Heart left ventricle (tissue), 16 donors: ENCODE measurements around the gene DUSP19. TPM values are rescaled to one million over a fixed set of nuclear protein-coding genes. Genes with fewer than 3 reads are reported as not detected.

Source experiments
- ATAC-seq, 4 donors: fragments of 200-7000 bp; cut with Tn5 transposase; one replicate each; pipeline ENCODE4 v1.9.1; 2020 to 2022; ENCODE audit warnings: moderate library complexity in 4 of 4, mild to moderate bottlenecking in 3 of 4, moderate number of reproducible peaks in 1 of 4
- DNase-seq, 5 donors: peaks; one replicate each; pipeline ENCODE4 v3.0.0-alpha.2; 2020
- H3K27ac ChIP-seq, 12 donors: fragments of 200-600 bp; sonication (generic) in 4 of 12; one replicate each; pipeline versions ENCODE4 v1.5.0 to v1.8.0; 2016 to 2022; ENCODE audit warnings: mild to moderate bottlenecking in 2 of 12
- H3K27me3 ChIP-seq, 9 donors: fragments of 200-600 bp; sonication (generic) in 2 of 9; one replicate each; pipeline versions ENCODE4 v1.5.1 to v1.8.0; 2016 to 2022; ENCODE audit warnings: mild to moderate bottlenecking in 3 of 9
- H3K36me3 ChIP-seq, 9 donors: fragments of 200-600 bp; sonication (generic) in 2 of 9; one replicate each; pipeline versions ENCODE4 v1.5.0 to v1.8.0; 2018 to 2022; ENCODE audit warnings: mild to moderate bottlenecking in 2 of 9
- H3K4me1 ChIP-seq, 12 donors: fragments of 200-600 bp; sonication (generic) in 4 of 12; one replicate each; pipeline versions ENCODE4 v1.5.0 to v1.8.0; 2016 to 2022; ENCODE audit warnings: mild to moderate bottlenecking in 3 of 12
- H3K4me3 ChIP-seq, 12 donors: fragments of 200-600 bp; sonication (generic) in 4 of 12; one replicate each; pipeline versions ENCODE4 v1.5.0 to v1.8.0; 2017 to 2022; ENCODE audit warnings: mild to moderate bottlenecking in 9 of 12, moderate library complexity in 4 of 12
- H3K9me3 ChIP-seq, 12 donors: fragments of 200-600 bp; sonication (generic) in 4 of 12; one replicate each; pipeline versions ENCODE4 v1.5.0 to v1.8.0; 2016 to 2022; ENCODE audit warnings: mild to moderate bottlenecking in 1 of 12
- POLR2A ChIP-seq, 2 donors: fragments of 450-650 bp; IDR thresholded peaks; one replicate each; pipeline ENCODE4 v1.6.1; 2017; ENCODE audit warnings: antibody characterized with exemption in 2 of 2, mild to moderate bottlenecking in 2 of 2, moderate library complexity in 2 of 2
- WGBS, 4 donors: extraction: QIAGEN DNeasy Blood & Tissue Kit in 2 of 4; methylation state at CpG; one replicate each; pipeline versions ENCODE4 v1.1.5 to v1.1.7; 2013 to 2018; 5-methylcytosine and 5-hydroxymethylcytosine counted together
- intact Hi-C, 10 donors: fragments of 100-400 bp; cut with DNase I; formaldehyde crosslinking; loops; one replicate each; pipeline versions ENCODE4 v1.11.1 to v1.14.2; 2022
- polyA plus RNA-seq, 2 donors: library from polyadenylated mRNA; stranded (reverse); fragments of 200-250 nt; gene quantifications; one replicate each; pipeline ENCODE4 v1.2.3, GENCODE V29; 2013
- total RNA-seq, 9 donors: library from RNA; depleted of rRNA in 2 of 9; stranded (reverse); fragments of >200 nt in 2 of 9; fragmentation: NEBNext Ultra II Directional in 3 of 9; extraction: Animal tissue kit (Norgen Biotek cat#: 25700) in 3 of 9; gene quantifications; one replicate each; pipeline versions ENCODE4 v1.1.0 to v1.2.4, GENCODE V29; 2016 to 2023
- TF ChIP-seq, protein P1 (sequence below), 12 donors: fragments of 200-600 bp; sonication (generic) in 4 of 12; IDR thresholded peaks; one replicate each; pipeline versions ENCODE4 v1.5.0 to v1.8.0; 2018 to 2022; ENCODE audit warnings: antibody characterized with exemption in 12 of 12, mild to moderate bottlenecking in 5 of 12
- donor health status: ischemic (EF 13 %, LVEDD 7.1; RV severe dilation, severe dysfunction).
- donor health status: healthy with polysubstance abuse.
- donor health status: DM: no; HTN: yes; CAD: no.
- donor health status: DM: no; HTN: no; CAD: no.
- donor health status: ischemic (EF 25% LVEDD 6.9; RV normal size, moderate dysfunction).
- donor health status: ischemic (EF 25% LVEDD 5.7; RV mildly dilated, moderate dysfunction).
- donor health status: healthy.
- donor health status: DM: yes; HTN: yes; CAD: no.
- donor health status: ischemic (EF 35%, LVEDD 5.7; RV mildly dilated, moderate dysfunction).
- donor health status: nonischemic (EF 11% LVEDD 7.7; RV severe dilation, severe dysfunction).
- donor health status: DM: yes; HTN: yes; CAD: no.
- donor health status: PGD.
- donor health status: ischemic (EF 29% LVEDD 5.4; RV normal size, mild dysfunction).
- donor health status: nonischemic (EF 23%, LVEDD 6.1; RV moderate dilation, normal function).

The DUSP19 gene
- total and polyA plus RNA-seq, 11 donors: 1.5 to 13.4 (median 8.9) TPM

DNA sequence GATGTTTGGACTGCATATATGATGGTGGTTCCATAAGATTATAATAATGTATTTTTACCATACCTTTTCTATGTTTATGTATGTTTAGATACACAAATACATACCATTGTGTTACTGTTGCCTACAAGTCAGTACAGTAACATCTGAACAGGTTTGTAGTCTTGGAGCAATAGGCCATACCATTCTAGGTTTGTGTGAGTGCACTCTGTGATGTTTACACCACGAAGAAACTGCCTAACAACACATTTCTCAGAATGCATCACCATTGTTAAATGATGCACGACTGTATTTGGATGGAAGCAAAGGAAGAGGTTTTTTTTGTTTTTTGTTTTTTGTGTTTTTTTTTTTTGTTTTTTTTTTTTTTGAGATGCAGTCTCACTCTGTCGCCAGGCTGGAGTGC, 9.5 kb downstream of the DUSP19 start:
- Histone ChIP-seq H3K36me3 (peaks cover 0 to 8% (median 0%) of the 10 kb centered on the region in 9 donors), H3K9me3 (no peaks in the 10 kb centered on the region), H3K27me3 (no peaks in the 10 kb centered on the region), H3K27ac (no peak overlapping the region), H3K4me1 (no peaks in the 10 kb centered on the region), H3K4me3 (no peak overlapping the region)
- WGBS, 4 donors: 80 to 85% (median 82%) methylated on average over 3 of the region's 3 CpGs
- intact Hi-C loops: loop anchor here in 1 of 10 donors (10.0 kb wide), 1 partner anchor 323 kb away; no protein-coding TSS in a partner anchor
- ATAC-seq: no peak
- DNase-seq: no peak
- no peak for TF ChIP-seq POLR2A (IDR thresholded peaks at IDR 0.05)
- TF ChIP-seq, protein P1, sequence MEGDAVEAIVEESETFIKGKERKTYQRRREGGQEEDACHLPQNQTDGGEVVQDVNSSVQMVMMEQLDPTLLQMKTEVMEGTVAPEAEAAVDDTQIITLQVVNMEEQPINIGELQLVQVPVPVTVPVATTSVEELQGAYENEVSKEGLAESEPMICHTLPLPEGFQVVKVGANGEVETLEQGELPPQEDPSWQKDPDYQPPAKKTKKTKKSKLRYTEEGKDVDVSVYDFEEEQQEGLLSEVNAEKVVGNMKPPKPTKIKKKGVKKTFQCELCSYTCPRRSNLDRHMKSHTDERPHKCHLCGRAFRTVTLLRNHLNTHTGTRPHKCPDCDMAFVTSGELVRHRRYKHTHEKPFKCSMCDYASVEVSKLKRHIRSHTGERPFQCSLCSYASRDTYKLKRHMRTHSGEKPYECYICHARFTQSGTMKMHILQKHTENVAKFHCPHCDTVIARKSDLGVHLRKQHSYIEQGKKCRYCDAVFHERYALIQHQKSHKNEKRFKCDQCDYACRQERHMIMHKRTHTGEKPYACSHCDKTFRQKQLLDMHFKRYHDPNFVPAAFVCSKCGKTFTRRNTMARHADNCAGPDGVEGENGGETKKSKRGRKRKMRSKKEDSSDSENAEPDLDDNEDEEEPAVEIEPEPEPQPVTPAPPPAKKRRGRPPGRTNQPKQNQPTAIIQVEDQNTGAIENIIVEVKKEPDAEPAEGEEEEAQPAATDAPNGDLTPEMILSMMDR (IDR thresholded peaks at IDR 0.05): no peak

DNA sequence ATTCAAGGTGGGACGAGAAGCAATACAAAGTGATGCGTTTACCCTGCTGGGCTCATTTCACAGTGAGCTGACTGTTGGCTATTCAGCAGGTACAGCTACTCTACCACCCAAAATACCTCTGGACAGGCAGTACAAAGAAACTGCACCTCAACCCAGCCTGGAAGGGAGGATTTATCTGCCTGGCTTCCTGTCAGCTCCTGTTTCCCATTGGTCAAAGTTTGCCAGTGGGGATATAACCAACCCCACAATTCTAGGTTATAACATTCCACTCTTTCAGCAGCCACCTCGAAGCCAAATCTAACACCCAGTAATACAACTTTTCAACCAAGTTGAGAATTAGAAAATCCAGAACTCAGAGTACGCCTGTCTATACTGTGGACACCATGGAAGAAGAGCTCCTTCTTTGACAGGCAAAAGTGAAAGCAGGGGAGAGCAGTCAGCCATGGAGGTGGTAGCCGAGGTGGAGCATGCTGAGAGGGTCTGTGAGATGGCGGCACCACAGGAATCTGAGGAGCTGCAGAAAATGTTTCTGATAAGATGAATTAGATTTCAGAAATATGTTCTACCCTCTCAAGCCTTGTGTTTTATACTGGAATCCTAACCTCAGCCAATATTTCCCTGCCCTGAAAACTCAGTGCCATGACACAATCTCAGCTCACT, 10.8 kb downstream of the DUSP19 start:
- H3K36me3 ChIP-seq: peaks cover 0 to 8% (median 0%) of the 10 kb centered on the region in 9 donors
- TF ChIP-seq, protein P1 (IDR thresholded peaks at IDR 0.05): no peak
- TF ChIP-seq POLR2A (IDR thresholded peaks at IDR 0.05): no peak
- DNase-seq (no peak), ATAC-seq (no peak)
- H3K4me1 ChIP-seq: peaks cover 0 to 3% (median 0%) of the 10 kb centered on the region in 12 donors
- H3K27ac ChIP-seq: no peak overlapping the region
- no peaks in the 10 kb centered on the region for H3K9me3 ChIP-seq
- intact Hi-C loops: loop anchor here in 1 of 10 donors (10.0 kb wide), 1 partner anchor 325 kb away; no protein-coding TSS in a partner anchor
- no peaks in the 10 kb centered on the region for H3K27me3 ChIP-seq
- whole genome bisulfite sequencing, 4 donors: 85 to 94% (median 93%) methylated on average over 6 of the region's 6 CpGs
- no peak overlapping the region for H3K4me3 ChIP-seq

GRCh38 chr2:183091318-183091953, 12.9 kb downstream of the DUSP19 start:
- Histone ChIP-seq H3K27ac (no peak overlapping the region), H3K27me3 (no peaks in the 10 kb centered on the region), H3K4me1 (peaks cover 0 to 8% (median 0%) of the 10 kb centered on the region in 12 donors), H3K36me3 (peaks cover 0 to 16% (median 2%) of the 10 kb centered on the region in 9 donors), H3K9me3 (no peaks in the 10 kb centered on the region), H3K4me3 (peak overlapping the region in 2 of 12 donors; percentile 19 to 24)
- no peak for TF ChIP-seq POLR2A (IDR thresholded peaks at IDR 0.05)
- TF ChIP-seq, protein P1 (IDR thresholded peaks at IDR 0.05): no peak
- intact Hi-C loops: no loop called here
- no peak for DNase-seq
- WGBS, 4 donors: 82 to 95% (median 90%) methylated on average over 7 of the region's 7 CpGs
- ATAC-seq: no peak

DNA sequence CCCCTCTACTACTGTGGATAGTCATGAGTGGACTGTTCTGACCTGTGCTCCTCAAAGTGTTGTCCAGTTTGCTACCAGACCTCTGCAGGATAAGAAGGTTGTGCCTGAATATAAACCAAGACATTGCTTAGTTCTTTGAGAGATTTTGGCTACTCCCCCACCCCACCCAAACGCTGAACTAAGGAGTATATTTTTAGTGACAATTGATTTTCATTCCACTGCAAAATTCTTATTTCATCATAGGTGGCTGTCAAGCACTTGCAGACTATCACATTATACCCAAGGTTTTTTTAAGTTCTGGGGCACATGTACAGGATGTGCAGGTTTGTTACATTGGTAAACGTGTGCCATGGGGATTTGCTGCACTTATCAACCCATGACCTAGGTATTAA, 13.4 kb downstream of the DUSP19 start:
- H3K27ac ChIP-seq: no peak overlapping the region
- intact Hi-C loops: no loop called here
- WGBS, 4 donors: 90 to 92% (median 92%) methylated on average over 2 of the region's 2 CpGs
- H3K4me1 ChIP-seq: peaks cover 0 to 8% (median 0%) of the 10 kb centered on the region in 12 donors
- TF ChIP-seq POLR2A (IDR thresholded peaks at IDR 0.05): no peak
- TF ChIP-seq, protein P1 (IDR thresholded peaks at IDR 0.05): no peak
- ATAC-seq (no peak), DNase-seq (no peak)
- peaks cover 0 to 21% (median 3%) of the 10 kb centered on the region in 9 donors for H3K36me3 ChIP-seq
- no peak overlapping the region for H3K4me3 ChIP-seq
- H3K27me3 ChIP-seq: no peaks in the 10 kb centered on the region
- no peaks in the 10 kb centered on the region for H3K9me3 ChIP-seq
